T-cell (primary cell): Measurements from ENCODE around the gene KDM4B. TPM values are rescaled to one million over a fixed set of nuclear protein-coding genes. Genes with fewer than 3 reads are reported as not detected.

Experiments used
- ATAC-seq, 4 experiments: fragments of 200-7000 bp in 3 of 4; fragments of 150-1000 bp in 1 of 4; cut with Tn5 transposase; replicated peaks in 1 of 4; 1 replicate in 3 of 4; 2 replicates in 1 of 4; pipeline ENCODE4 v1.10.0; 2021; ENCODE audit warnings: moderate library complexity in 3 of 4, mild to moderate bottlenecking in 2 of 4, moderate number of reproducible peaks in 1 of 4
- CTCF ChIA-PET, 2 donors: fragments of 300-600 bp; sonication (Branson Sonifier 250); formaldehyde crosslinking; loops; one replicate each; lab custom pipeline; 2022; ENCODE audit warnings: antibody characterized with exemption in 2 of 2; lab: Charles Lee
- POLR2A ChIA-PET, 2 donors: fragments of 300-600 bp; sonication (Branson Sonifier 250); formaldehyde crosslinking; loops; one replicate each; lab custom pipeline; 2022; ENCODE audit warnings: antibody characterized with exemption in 2 of 2; lab: Charles Lee
- DNase-seq, 35 experiments: peaks; one replicate each; pipeline versions ENCODE4 v3.0.0 to v3.0.0-alpha.2; 2013 to 2023
- H3K27ac ChIP-seq: one replicate; pipeline ENCODE4 v1.5.1; 2013; ENCODE audit warnings: low read length
- H3K27me3 ChIP-seq, 2 experiments: replicated peaks in 1 of 2; 1 replicate in 1 of 2; 2 replicates in 1 of 2; pipeline versions ENCODE4 v1.6.1 to v1.7.0; 2013; ENCODE audit warnings: low read length in 1 of 2, mixed read lengths in 1 of 2; ENCODE audit not compliant: control insufficient read depth in 2 of 2, insufficient read depth in 2 of 2; ENCODE audit errors: extremely low read depth in 1 of 2
- H3K36me3 ChIP-seq, 2 donors: 1 replicate in 1 of 2; 2 replicates in 1 of 2; pipeline versions ENCODE4 v1.6.1 to v1.7.0; 2013; ENCODE audit warnings: low read length in 1 of 2; ENCODE audit not compliant: control insufficient read depth in 2 of 2, insufficient read depth in 1 of 2; ENCODE audit errors: extremely low read depth in 1 of 2
- H3K4me1 ChIP-seq, 2 experiments: 1 replicate in 1 of 2; 2 replicates in 1 of 2; pipeline versions ENCODE4 v1.6.1 to v1.7.0; 2013; ENCODE audit warnings: low read length in 2 of 2, mixed read lengths in 1 of 2; ENCODE audit not compliant: insufficient read depth in 2 of 2, control insufficient read depth in 1 of 2; ENCODE audit errors: extremely low read depth in 1 of 2
- H3K4me3 ChIP-seq, 2 donors: 1 replicate in 1 of 2; 2 replicates in 1 of 2; pipeline versions ENCODE4 v1.5.1 to v1.7.0; 2013; ENCODE audit warnings: mild to moderate bottlenecking in 2 of 2, low read length in 1 of 2, moderate library complexity in 1 of 2; ENCODE audit not compliant: control insufficient read depth in 1 of 2; ENCODE audit errors: extremely low read depth in 1 of 2
- H3K9me3 ChIP-seq: 2 replicates; pipeline ENCODE4 v1.7.0; 2013
- H3K27ac Mint-ChIP-seq, 2 donors: one replicate each; pipeline ENCODE4 v1.8.0; 2020 to 2021; ENCODE audit warnings: mild to moderate bottlenecking in 2 of 2, mixed read lengths in 2 of 2
- H3K27me3 Mint-ChIP-seq, 2 donors: one replicate each; pipeline ENCODE4 v1.8.0; 2021 to 2022; ENCODE audit warnings: mixed read lengths in 2 of 2
- H3K36me3 Mint-ChIP-seq: one replicate; pipeline ENCODE4 v1.8.0; 2021; ENCODE audit warnings: mixed read lengths
- H3K4me1 Mint-ChIP-seq, 3 donors: one replicate each; pipeline ENCODE4 v1.8.0; 2020 to 2022; ENCODE audit warnings: mixed read lengths in 3 of 3, mild to moderate bottlenecking in 1 of 3
- H3K4me3 Mint-ChIP-seq, 3 donors: one replicate each; pipeline ENCODE4 v1.8.0; 2020 to 2022; ENCODE audit warnings: mild to moderate bottlenecking in 3 of 3, mixed read lengths in 3 of 3, moderate library complexity in 3 of 3
- H3K9me3 Mint-ChIP-seq, 3 donors: one replicate each; pipeline ENCODE4 v1.8.0; 2020 to 2022; ENCODE audit warnings: mixed read lengths in 3 of 3
- WGBS: methylation state at CpG from one replicate; pipeline ENCODE4 v1.1.5; 2013; ENCODE audit warnings: missing lambda C conversion rate; ENCODE audit not compliant: insufficient coverage; 5-methylcytosine and 5-hydroxymethylcytosine counted together
- total RNA-seq, 35 experiments: library from RNA in 6 of 35; stranded (reverse) in 6 of 35; fragments of 120-200 nt in 1 of 35; gene quantifications; one replicate each; pipeline versions ENCODE4 v1.2.1 to v1.2.4 and lab custom pipeline; 2013 to 2026

The KDM4B gene
- total RNA-seq, 5 donors from 2014 or later (not counting 1 experiment from before 2014, with no cell fraction given), result 44.6 to 59.2 (median 47.8) TPM

DNA sequence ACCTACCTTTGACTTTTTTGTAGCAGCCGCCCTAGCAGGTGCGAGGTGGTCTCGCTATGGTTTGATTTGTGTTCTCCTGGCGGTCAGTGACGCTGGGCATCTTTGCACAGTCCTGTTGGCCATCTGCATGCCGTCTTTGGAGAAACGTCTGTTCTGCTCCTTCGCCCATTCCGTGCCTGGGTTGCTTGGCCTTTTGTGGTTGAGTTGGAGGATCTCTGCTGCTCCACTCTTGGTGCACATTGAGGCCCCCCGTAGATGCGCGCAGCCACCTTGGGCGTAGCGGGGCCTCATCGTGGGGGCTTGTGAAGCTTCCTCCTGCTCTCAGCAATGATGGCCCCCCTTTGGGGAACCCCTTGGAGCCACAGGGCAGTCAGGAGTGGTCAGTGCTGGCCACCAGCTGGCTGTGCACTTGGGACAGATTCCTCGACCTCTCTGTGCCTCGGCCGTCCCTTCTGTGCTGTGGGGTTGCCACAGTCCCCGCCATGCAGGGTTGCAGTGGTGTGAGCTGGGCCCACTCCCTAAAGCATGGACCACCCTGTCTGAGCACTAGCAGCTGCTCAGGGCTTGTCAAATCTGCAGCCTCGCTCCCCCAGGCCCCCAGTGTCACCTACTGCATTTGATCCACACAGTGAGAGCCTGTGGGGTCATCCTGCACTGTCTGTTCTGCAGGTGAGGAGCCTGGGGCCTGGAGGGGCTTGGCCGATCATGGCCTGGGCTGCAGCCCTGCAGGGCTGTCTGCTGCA is 170.8 kb downstream of the KDM4B start:
- WGBS, result 61% methylated on average over 17 of the region's 21 CpGs
- Mint-ChIP-seq H3K9me3 (no peaks in the 10 kb centered on the region), H3K4me3 (peak overlapping the region; percentile 34 to 69 (median 50)), H3K4me1 (peaks cover 35 to 51% (median 43%) of the 10 kb centered on the region in 3 donors), H3K27me3 (no peaks in the 10 kb centered on the region), H3K36me3 (peaks cover 35% of the 10 kb centered on the region), H3K27ac (peak overlapping the region in 1 of 2 donors; percentile 72)
- H3K9me3 ChIP-seq, result no peaks in the 10 kb centered on the region
- peaks cover 0 to 5% of the 10 kb centered on the region in 2 experiments for H3K27me3 ChIP-seq
- CTCF ChIA-PET, result no interaction called here
- H3K4me1 ChIP-seq, result peaks cover 13 to 66% of the 10 kb centered on the region in 2 experiments
- no peak overlapping the region for H3K27ac ChIP-seq
- peak overlapping the region in 1 of 2 donors; percentile 42 for H3K4me3 ChIP-seq
- ATAC-seq, result peak in 2 of 4 experiments; percentile 3 to 9
- DNase-seq, result no peak
- POLR2A ChIA-PET, result no interaction called here
- peaks cover 19 to 55% of the 10 kb centered on the region in 2 donors for H3K36me3 ChIP-seq

DNA sequence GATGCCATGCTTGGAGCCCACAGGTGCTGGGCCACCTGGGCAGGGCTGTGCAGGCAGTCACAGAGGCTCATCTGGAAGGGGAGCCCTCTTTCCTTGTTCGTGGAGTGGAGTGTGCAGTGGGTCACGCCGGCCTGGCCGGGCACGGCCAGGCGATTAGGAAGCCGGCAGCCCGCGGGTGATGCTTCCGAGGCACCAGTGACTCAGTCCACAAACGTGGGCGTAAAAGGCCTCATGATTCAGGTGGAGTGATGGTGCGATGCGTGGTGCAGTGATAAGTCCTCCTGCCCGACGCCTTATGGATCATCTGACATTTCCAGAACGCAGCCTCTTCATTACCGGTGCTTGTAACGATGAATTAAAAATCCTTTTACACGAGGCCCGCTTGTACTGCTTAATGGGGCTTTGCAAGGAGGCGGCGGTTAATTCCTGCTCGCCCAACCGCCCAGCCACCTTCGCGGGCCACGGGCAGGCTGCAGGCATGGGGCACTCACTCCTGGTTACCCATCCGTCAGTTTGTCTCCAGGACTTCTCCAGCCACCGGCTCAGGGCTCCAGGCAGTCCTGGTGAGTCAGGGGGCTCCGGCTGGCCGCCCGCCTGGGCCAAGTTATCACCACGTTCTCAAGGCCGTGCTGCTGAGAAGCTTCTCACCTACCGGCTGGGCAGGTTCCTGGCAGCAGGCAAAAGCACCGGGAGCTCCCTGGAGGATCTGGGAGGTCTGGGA is 172.4 kb downstream of the KDM4B start:
- peaks cover 27 to 59% of the 10 kb centered on the region in 2 donors for H3K36me3 ChIP-seq
- Mint-ChIP-seq H3K4me1 (peaks cover 35 to 48% (median 41%) of the 10 kb centered on the region in 3 donors), H3K9me3 (no peaks in the 10 kb centered on the region), H3K4me3 (no peak overlapping the region), H3K36me3 (peaks cover 38% of the 10 kb centered on the region), H3K27ac (no peak overlapping the region), H3K27me3 (no peaks in the 10 kb centered on the region)
- no peak overlapping the region for H3K27ac ChIP-seq
- peaks cover 0 to 2% of the 10 kb centered on the region in 2 experiments for H3K27me3 ChIP-seq
- CTCF ChIA-PET, result no interaction called here
- no peaks in the 10 kb centered on the region for H3K9me3 ChIP-seq
- POLR2A ChIA-PET, result no interaction called here
- 94% methylated on average over 30 of the region's 37 CpGs for WGBS
- ATAC-seq (no peak), DNase-seq (no peak)
- H3K4me3 ChIP-seq, result no peak overlapping the region
- H3K4me1 ChIP-seq, result peaks cover 13 to 66% of the 10 kb centered on the region in 2 experiments

DNA sequence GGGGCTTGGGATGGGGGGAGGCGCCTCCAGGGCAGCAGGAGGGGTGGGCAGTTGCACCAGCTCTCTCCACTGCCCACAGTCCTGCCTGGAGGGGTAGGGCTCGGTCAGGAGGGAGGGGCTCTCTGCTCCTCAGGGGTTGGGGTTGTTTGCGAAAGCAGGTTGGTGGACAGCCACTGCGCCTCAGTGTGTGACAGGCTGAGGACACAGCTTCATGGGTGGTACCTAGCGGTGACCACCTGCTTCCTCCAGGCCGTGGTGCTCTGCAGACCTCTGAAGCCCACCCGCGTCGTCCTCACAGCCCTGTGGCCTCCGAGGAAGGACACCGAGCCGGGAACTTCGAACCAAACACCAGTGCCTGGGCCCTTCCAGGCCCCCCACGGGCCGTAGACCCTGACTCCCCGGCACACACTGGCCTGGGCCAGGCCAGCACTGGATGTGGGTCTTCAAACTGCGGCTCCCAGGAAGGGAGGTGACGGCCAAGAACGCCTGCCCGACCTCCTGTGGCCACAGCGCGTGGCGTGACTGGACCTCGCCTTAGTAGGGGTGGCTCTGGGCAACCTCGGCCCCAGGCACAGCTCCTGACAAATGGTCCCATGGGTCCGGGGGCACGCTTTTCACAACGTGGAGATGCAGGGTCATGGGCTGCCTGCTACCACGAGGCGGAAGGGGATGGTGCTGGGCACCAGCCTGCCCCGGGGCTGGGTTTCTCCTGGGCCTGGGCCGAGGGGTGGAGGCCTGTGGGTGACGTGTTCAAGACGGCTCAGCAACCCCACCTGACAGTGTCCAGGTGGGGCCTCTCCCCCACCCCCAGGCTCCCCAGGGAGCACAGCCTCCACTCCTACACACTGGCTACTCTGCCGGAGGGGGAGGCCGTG is 173.2 kb downstream of the KDM4B start:
- no peak overlapping the region for H3K4me3 ChIP-seq
- peaks cover 0 to 2% of the 10 kb centered on the region in 2 experiments for H3K27me3 ChIP-seq
- no peaks in the 10 kb centered on the region for H3K27me3 Mint-ChIP-seq
- no peaks in the 10 kb centered on the region for H3K9me3 ChIP-seq
- no peak for ATAC-seq
- H3K4me1 ChIP-seq, result peaks cover 13 to 62% of the 10 kb centered on the region in 2 experiments
- POLR2A ChIA-PET, result interaction anchor here in 1 of 2 donors (0.6 kb wide), 1 partner anchor 1190 kb away, joined by 10 read pairs; no protein-coding TSS in a partner anchor
- no peak overlapping the region for H3K4me3 Mint-ChIP-seq
- no peak overlapping the region for H3K27ac ChIP-seq
- H3K36me3 Mint-ChIP-seq, result peaks cover 39% of the 10 kb centered on the region
- H3K9me3 Mint-ChIP-seq, result no peaks in the 10 kb centered on the region
- H3K27ac Mint-ChIP-seq, result no peak overlapping the region
- H3K4me1 Mint-ChIP-seq, result peaks cover 35 to 47% (median 41%) of the 10 kb centered on the region in 3 donors
- 98% methylated on average over 31 of the region's 36 CpGs for WGBS
- DNase-seq, result no peak
- H3K36me3 ChIP-seq, result peaks cover 29 to 54% of the 10 kb centered on the region in 2 donors
- CTCF ChIA-PET, result no interaction called here

DNA sequence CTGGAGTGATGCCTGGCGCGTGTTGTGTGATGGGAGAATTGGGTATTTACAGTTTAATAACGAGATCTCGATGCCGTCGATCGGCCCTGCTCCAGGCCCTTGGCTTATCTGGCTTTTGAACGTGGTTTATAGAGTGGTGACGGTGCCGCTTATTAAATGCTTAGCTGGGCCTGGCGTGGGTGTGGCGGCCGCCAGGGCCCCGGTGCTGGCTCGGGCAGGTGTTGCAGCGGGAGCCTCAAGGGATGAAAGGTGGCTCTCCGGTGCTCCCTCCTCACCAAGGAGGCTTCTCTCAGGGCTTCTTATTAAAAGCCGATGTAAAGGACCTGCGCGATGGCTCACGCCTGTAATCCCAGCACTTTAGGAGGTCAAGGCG is 173.8 kb downstream of the KDM4B start:
- Histone ChIP-seq H3K4me1 (peaks cover 13 to 56% of the 10 kb centered on the region in 2 experiments), H3K36me3 (peaks cover 29 to 48% of the 10 kb centered on the region in 2 donors)

DNA sequence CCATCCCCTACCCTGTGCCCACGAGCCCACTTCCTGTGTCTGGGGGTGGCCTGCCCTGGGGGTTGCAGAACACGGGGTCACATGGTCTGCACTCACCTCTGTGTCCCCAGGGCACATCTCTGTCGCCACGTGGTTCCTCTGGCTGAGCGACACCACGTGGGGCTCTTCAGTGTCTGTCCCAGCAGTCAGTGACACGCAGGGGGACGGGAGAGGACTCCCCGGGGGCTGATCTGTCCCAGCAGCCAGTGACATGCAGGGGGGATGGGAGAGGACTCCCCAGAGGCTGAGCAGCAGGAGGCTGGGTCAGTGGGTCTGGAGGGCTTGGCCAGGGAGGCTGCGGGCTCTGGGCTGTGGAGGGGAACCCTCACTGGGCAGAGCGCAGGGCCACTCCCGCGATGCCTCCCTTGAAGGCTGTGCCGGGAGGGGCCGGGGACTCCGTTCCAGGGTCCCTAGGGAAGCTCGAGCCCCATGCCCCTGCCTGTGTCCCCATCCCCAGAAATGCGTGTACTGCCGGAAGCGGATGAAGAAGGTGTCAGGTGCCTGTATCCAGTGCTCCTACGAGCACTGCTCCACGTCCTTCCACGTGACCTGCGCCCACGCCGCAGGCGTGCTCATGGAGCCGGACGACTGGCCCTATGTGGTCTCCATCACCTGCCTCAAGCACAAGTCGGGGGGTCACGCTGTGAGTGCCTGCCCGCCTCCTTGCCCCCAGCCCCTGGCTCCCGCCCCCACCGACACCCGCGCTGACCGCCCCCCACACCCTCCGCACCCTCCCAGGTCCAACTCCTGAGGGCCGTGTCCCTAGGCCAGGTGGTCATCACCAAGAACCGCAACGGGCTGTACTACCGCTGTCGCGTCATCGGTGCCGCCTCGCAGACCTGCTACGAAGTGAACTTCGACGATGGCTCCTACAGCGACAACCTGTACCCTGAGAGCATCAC is 174.8 kb downstream of the KDM4B start:
- H3K4me3 ChIP-seq, result no peak overlapping the region
- 93% methylated on average over 39 of the region's 51 CpGs for WGBS
- no peak overlapping the region for H3K4me3 Mint-ChIP-seq
- H3K9me3 Mint-ChIP-seq, result no peaks in the 10 kb centered on the region
- peak in 3 of 35 experiments; percentile 25 to 35 (median 27) for DNase-seq
- peaks cover 33% of the 10 kb centered on the region for H3K36me3 Mint-ChIP-seq
- H3K27me3 Mint-ChIP-seq, result no peaks in the 10 kb centered on the region
- peaks cover 21 to 34% (median 28%) of the 10 kb centered on the region in 3 donors for H3K4me1 Mint-ChIP-seq
- H3K27ac Mint-ChIP-seq, result peak overlapping the region in 1 of 2 donors; percentile 23
- peaks cover 29 to 38% of the 10 kb centered on the region in 2 donors for H3K36me3 ChIP-seq
- CTCF ChIA-PET, result no interaction called here
- POLR2A ChIA-PET, result no interaction called here
- no peak overlapping the region for H3K27ac ChIP-seq
- ATAC-seq, result peak in 1 of 4 experiments; percentile 28
- peaks cover 9 to 46% of the 10 kb centered on the region in 2 experiments for H3K4me1 ChIP-seq
- no peaks in the 10 kb centered on the region for H3K27me3 ChIP-seq
- H3K9me3 ChIP-seq, result no peaks in the 10 kb centered on the region

More for the DNA sequence above, 173.8 kb downstream of the KDM4B start:
- peaks cover 38% of the 10 kb centered on the region for H3K36me3 Mint-ChIP-seq
- no peak overlapping the region for H3K4me3 Mint-ChIP-seq
- Histone ChIP-seq H3K27me3 (no peaks in the 10 kb centered on the region), H3K27ac (no peak overlapping the region), H3K9me3 (no peaks in the 10 kb centered on the region), H3K4me3 (no peak overlapping the region)
- ChIA-PET POLR2A (interaction anchor here in 1 of 2 donors (0.6 kb wide), 1 partner anchor 1191 kb away, joined by 10 read pairs; no protein-coding TSS in a partner anchor), CTCF (no interaction called here)
- WGBS, result 96% methylated on average over 13 of the region's 22 CpGs
- no peak overlapping the region for H3K27ac Mint-ChIP-seq
- H3K9me3 Mint-ChIP-seq, result no peaks in the 10 kb centered on the region
- peaks cover 31 to 44% (median 38%) of the 10 kb centered on the region in 3 donors for H3K4me1 Mint-ChIP-seq
- DNase-seq (no peak), ATAC-seq (no peak)
- H3K27me3 Mint-ChIP-seq, result no peaks in the 10 kb centered on the region
